Measurements from ENCODE around the gene CD300LG.

DNA sequence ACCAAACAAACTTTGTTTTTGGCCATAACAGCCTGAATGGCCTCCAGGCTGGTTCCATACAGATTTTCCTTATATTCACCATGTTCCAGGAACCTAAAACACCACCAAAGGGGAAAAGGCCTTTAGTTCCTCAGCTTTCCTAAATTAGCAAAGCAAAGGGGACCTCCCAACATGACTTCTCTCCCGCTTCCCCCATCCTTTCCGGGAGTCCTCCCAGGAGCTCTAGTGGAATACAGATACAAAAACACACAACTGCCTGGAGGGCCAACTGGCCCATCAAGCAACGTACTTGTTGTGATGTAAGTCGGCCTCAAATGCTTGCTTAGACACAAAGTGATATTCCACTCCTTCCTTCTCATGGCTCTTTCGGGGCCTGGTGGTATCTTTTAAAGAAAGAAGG lies 36.2 kb upstream of the CD300LG start:
- TF ChIP-seq NANOG (IDR thresholded peaks at IDR 0.05; ENCODE audit: borderline replicate concordance): no peak
- TF ChIP-seq EZH2 (IDR thresholded peaks at IDR 0.05; ENCODE audit: low read depth, unreplicated experiment): no peak
- TF ChIP-seq, protein P1, sequence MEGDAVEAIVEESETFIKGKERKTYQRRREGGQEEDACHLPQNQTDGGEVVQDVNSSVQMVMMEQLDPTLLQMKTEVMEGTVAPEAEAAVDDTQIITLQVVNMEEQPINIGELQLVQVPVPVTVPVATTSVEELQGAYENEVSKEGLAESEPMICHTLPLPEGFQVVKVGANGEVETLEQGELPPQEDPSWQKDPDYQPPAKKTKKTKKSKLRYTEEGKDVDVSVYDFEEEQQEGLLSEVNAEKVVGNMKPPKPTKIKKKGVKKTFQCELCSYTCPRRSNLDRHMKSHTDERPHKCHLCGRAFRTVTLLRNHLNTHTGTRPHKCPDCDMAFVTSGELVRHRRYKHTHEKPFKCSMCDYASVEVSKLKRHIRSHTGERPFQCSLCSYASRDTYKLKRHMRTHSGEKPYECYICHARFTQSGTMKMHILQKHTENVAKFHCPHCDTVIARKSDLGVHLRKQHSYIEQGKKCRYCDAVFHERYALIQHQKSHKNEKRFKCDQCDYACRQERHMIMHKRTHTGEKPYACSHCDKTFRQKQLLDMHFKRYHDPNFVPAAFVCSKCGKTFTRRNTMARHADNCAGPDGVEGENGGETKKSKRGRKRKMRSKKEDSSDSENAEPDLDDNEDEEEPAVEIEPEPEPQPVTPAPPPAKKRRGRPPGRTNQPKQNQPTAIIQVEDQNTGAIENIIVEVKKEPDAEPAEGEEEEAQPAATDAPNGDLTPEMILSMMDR (conservative IDR thresholded peaks at IDR 0.05; ENCODE audit: low read depth in 2 of 2): no peak
- TF ChIP-seq POLR2AphosphoS5 (IDR thresholded peaks at IDR 0.05; ENCODE audit: low read depth): no peak

Data from GM23338 (cell line).